Osteocyte (in vitro differentiated cells): Measurements from ENCODE around the gene CHST12. TPM values are rescaled to one million over a fixed set of nuclear protein-coding genes. Genes with fewer than 3 reads are reported as not detected.
"Not testable (repeated sequence)": the region's sequence is repeated elsewhere in the genome, so short reads cannot be mapped to it uniquely, and the experiment has no call there.

Experiments used
- DNase-seq: peaks from one replicate; pipeline ENCODE4 v3.0.0; 2021; ENCODE audit warnings: mixed read lengths; ENCODE audit not compliant: unreplicated experiment; ENCODE audit errors: extremely low spot score
- H3K27ac Mint-ChIP-seq: one replicate; pipeline ENCODE4 v1.8.0; 2021; ENCODE audit warnings: mild to moderate bottlenecking, mixed read lengths; ENCODE audit not compliant: unreplicated experiment
- H3K27me3 Mint-ChIP-seq: one replicate; pipeline ENCODE4 v1.8.0; 2021; ENCODE audit warnings: mixed read lengths; ENCODE audit not compliant: unreplicated experiment
- H3K36me3 Mint-ChIP-seq: one replicate; pipeline ENCODE4 v1.8.0; 2021; ENCODE audit warnings: mixed read lengths; ENCODE audit not compliant: unreplicated experiment
- H3K4me1 Mint-ChIP-seq: one replicate; pipeline ENCODE4 v1.8.0; 2021; ENCODE audit warnings: mixed read lengths; ENCODE audit not compliant: unreplicated experiment
- H3K4me3 Mint-ChIP-seq: one replicate; pipeline ENCODE4 v1.8.0; 2021; ENCODE audit warnings: mild to moderate bottlenecking, moderate library complexity, mixed read lengths; ENCODE audit not compliant: unreplicated experiment
- H3K9me3 Mint-ChIP-seq: one replicate; pipeline ENCODE4 v1.8.0; 2021; ENCODE audit warnings: mixed read lengths; ENCODE audit not compliant: unreplicated experiment
- total RNA-seq: library from RNA; stranded (reverse); gene quantifications from 2 replicates; pipeline ENCODE4 v1.2.1, GENCODE V29; 2021
- TF ChIP-seq, protein P1 (sequence below): fragments of 200-600 bp; sonication (generic); IDR thresholded peaks from 2 replicates; pipeline ENCODE4 v1.5.0; 2021; ENCODE audit warnings: antibody characterized with exemption, mild to moderate bottlenecking, moderate library complexity

The CHST12 gene
- total RNA-seq, 1 donor from 2014 or later: 30.2 TPM

DNA sequence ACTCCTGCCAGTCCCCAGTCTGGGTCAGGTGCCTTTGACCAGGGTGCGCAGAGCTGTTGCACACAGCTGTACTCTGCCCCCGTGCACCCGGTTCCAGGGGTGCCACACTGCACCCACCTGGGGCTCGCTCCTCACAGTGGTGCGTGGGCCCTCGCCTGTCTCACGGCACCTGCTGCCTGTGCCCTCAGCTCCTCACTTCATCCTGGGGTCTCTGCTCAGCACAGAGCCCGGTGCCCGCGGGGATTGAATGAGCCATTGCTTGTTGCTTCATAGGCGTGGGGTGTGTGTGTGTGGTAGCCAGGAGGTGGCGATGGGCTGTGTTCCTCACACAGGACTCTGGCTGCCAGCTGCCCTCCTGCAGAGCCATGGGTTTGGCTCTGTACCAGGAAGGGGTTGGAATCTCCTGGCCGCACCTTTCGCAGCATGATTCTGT is 30.3 kb upstream of the CHST12 start:
- Mint-ChIP-seq H3K9me3 (no peaks in the 10 kb centered on the region), H3K4me1 (no peaks in the 10 kb centered on the region), H3K27ac (no peak overlapping the region), H3K27me3 (no peaks in the 10 kb centered on the region), H3K4me3 (no peak overlapping the region), H3K36me3 (peaks cover 54% of the 10 kb centered on the region)
- TF ChIP-seq, protein P1, sequence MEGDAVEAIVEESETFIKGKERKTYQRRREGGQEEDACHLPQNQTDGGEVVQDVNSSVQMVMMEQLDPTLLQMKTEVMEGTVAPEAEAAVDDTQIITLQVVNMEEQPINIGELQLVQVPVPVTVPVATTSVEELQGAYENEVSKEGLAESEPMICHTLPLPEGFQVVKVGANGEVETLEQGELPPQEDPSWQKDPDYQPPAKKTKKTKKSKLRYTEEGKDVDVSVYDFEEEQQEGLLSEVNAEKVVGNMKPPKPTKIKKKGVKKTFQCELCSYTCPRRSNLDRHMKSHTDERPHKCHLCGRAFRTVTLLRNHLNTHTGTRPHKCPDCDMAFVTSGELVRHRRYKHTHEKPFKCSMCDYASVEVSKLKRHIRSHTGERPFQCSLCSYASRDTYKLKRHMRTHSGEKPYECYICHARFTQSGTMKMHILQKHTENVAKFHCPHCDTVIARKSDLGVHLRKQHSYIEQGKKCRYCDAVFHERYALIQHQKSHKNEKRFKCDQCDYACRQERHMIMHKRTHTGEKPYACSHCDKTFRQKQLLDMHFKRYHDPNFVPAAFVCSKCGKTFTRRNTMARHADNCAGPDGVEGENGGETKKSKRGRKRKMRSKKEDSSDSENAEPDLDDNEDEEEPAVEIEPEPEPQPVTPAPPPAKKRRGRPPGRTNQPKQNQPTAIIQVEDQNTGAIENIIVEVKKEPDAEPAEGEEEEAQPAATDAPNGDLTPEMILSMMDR: no peak
- no peak for DNase-seq

DNA sequence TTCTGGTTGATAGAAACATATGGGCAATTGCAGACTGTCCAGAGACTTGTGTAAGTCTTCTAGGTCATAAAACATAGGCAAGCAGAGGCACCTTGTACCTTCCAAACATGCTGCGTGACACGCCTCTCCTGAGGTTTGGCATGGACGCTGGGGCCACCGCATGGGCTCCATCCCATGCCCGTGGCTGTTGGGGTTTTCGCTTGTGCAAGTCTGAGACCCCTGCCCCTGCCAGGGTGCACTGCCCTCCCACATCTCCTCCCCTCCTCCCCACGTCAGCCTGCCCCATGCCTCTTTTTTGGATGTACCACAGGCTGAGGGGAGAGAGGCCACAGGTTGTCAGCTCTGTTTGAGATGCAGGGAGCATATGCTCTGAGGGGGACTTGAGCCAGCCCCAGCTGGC is 29.8 kb upstream of the CHST12 start:
- Mint-ChIP-seq H3K4me3 (no peak overlapping the region), H3K9me3 (no peaks in the 10 kb centered on the region), H3K4me1 (no peaks in the 10 kb centered on the region), H3K27ac (no peak overlapping the region), H3K36me3 (peaks cover 57% of the 10 kb centered on the region), H3K27me3 (no peaks in the 10 kb centered on the region)
- TF ChIP-seq, protein P1: no peak
- no peak for DNase-seq

DNA sequence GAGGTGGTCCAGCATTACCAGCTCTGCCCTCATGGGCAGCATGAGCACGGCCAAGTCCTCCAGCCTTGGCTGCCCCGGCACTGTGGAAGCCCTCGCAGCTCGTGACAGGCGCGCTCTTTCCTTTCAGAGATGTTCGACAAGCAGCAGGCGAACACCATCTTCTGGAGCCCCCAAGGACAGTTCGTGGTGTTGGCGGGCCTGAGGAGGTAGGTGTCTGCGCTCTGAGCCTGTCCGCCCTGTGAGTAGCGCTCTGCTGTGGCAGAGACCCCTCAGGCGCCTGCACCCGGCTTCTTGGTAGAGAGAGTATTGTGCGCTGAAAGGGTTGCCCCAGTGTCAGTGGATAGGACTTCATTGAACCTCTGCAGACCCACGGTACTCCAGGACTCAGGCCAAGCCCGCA is 29.0 kb upstream of the CHST12 start:
- Mint-ChIP-seq H3K4me1 (no peaks in the 10 kb centered on the region), H3K27ac (no peak overlapping the region), H3K4me3 (no peak overlapping the region), H3K9me3 (no peaks in the 10 kb centered on the region), H3K27me3 (no peaks in the 10 kb centered on the region), H3K36me3 (peaks cover 53% of the 10 kb centered on the region)
- TF ChIP-seq, protein P1: no peak
- DNase-seq: no peak

DNA sequence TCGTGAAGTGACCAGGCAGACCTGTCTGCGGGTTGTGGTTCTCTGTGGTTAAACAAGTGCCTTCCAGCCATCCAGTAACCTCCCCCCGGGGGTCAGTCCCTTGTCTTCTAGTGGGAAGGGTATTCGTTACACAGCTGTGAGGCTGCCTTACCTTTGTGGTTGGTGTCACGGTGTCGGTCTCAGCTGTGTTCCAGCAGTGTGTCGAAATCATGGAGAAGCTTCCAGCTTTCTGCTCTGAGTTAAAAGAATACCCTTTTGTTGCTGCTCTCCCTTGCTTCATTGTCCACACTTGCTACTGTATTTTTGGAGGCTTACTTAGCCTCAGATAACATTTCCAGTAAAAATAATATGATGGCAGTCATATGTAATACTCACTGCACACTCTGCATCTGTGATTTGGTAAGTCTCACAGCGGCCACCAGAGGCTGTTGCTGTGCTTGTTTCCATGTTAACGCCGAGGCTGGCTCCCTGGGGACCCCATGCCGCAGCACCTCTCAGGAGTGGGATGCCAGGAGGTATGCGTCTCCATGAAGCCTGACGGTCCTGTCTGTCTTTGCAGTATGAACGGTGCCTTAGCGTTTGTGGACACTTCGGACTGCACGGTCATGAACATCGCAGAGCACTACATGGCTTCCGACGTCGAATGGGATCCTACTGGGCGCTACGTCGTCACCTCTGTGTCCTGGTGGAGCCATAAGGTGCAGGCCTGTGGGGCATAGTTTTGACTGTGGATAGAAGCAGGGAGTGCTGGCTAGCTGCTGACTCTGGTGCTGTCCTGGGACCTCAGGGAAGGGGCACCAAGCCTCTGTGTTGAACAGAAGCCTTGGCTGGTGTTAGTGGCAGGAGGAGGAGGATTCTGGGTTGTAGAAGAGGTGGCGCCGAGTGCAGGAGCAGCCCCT is 28.3 kb upstream of the CHST12 start:
- no peaks in the 10 kb centered on the region for H3K9me3 Mint-ChIP-seq
- H3K36me3 Mint-ChIP-seq: peaks cover 56% of the 10 kb centered on the region
- no peak overlapping the region for H3K4me3 Mint-ChIP-seq
- no peaks in the 10 kb centered on the region for H3K4me1 Mint-ChIP-seq
- TF ChIP-seq, protein P1: no peak
- no peak overlapping the region for H3K27ac Mint-ChIP-seq
- no peak for DNase-seq
- no peaks in the 10 kb centered on the region for H3K27me3 Mint-ChIP-seq

DNA sequence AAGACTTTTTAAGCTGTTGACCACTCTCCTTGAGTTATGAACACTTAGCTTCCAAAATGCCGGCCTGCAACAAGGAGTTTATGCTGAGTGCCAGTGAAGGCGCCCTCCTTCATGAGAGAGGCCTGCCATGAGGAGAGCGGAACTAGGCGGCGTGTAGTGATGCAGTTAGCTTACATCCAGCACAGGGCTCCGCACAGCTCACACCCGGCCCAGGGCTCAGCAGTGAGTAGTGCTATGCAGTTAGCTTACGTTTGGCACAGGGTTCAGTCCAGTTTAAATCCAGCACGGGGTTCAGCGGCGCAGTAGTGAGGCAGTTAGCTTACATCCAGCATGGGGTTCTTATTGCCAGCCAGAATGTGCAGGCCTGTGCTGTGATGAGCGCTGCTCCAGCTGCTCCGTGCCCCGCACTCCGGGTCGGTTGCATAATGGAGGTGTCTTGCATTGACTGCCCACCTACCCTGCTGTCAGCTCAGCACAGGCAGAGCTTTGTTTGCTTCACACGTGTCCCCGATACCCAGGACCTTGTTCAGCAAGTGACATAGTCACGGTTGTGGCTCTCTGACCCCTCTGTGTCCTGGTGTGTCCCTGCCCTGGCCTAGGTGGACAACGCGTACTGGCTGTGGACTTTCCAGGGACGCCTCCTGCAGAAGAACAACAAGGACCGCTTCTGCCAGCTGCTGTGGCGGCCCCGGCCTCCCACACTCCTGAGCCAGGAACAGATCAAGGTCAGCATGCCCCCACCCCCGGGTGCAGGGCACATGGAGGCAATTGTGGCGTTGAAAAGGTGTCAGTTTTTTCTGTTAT is 26.9 kb upstream of the CHST12 start:
- H3K27me3 Mint-ChIP-seq: no peaks in the 10 kb centered on the region
- peaks cover 60% of the 10 kb centered on the region for H3K36me3 Mint-ChIP-seq
- no peak overlapping the region for H3K27ac Mint-ChIP-seq
- DNase-seq: no peak
- no peaks in the 10 kb centered on the region for H3K9me3 Mint-ChIP-seq
- no peak overlapping the region for H3K4me3 Mint-ChIP-seq
- TF ChIP-seq, protein P1: no peak
- H3K4me1 Mint-ChIP-seq: no peaks in the 10 kb centered on the region

DNA sequence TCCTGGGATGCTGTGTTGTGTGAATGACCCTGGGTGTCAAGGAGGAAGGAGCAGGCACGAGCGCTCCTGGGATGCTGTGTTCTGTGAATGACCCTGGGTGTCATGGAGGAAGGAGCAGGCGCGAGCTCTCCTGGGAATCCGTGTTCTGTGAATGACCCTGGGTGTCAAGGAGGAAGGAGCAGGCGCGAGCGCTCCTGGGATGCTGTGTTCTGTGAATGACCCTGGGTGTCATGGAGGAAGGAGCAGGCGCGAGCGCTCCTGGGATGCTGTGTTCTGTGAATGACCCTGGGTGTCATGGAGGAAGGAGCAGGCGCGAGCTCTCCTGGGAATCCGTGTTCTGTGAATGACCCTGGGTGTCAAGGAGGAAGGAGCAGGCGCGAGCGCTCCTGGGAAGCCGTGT is 25.9 kb upstream of the CHST12 start:
- H3K4me1 Mint-ChIP-seq, H3K9me3 Mint-ChIP-seq, DNase-seq, H3K27ac Mint-ChIP-seq, H3K4me3 Mint-ChIP-seq, H3K27me3 Mint-ChIP-seq: not testable (repeated sequence)
- H3K36me3 Mint-ChIP-seq: peaks cover 56% of the 10 kb centered on the region

DNA sequence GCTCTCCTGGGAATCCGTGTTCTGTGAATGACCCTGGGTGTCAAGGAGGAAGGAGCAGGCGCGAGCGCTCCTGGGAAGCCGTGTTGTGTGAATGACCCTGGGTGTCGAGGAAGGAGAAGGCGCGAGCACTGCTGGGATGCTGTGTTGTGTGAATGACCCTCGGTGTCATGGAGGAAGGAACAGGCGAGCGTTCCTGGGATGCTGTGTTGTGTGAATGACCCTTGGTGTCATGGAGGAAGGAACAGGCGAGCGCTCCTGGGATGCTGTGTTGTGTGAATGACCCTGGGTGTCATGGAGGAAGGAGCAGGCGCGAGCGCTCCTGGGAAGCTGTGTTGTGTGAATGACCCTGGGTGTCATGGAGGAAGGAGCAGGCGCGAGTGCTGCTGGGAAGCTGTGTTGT is 25.3 kb upstream of the CHST12 start:
- not testable (repeated sequence) for H3K4me3 Mint-ChIP-seq, DNase-seq, H3K9me3 Mint-ChIP-seq, H3K4me1 Mint-ChIP-seq, H3K27ac Mint-ChIP-seq, H3K27me3 Mint-ChIP-seq
- peaks cover 55% of the 10 kb centered on the region for H3K36me3 Mint-ChIP-seq
